CD4-positive, alpha-beta T cell treated with Interferon alpha-2 for 1 hour (primary cell): ENCODE data around the gene CLRN3.

ENCODE experiments used
- DNase-seq, 2 donors: peaks; one replicate each; pipeline ENCODE4 v3.0.0-alpha.2; 2020 to 2022

CLRN3 gene

DNA sequence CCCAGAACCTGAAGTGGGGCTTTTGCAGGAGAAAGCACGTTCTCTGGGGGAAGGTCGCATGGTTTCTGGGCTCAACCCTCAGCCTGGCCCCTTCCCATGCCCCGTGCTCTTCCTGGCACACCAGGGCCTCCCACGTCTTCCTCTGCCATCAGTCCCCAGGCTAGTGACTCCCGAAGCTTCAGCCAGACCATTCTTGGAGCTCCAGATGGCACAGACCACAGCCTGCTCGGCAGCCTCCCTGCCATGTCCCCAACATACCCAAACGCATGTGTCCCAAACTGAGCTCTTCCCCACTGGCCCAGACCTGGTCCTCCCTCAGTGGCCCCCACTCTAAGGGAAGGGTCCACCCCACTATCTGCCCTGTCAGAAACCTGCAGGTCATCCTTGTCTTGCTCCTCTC is 47.0 kb downstream of the CLRN3 start:
- DNase-seq: no peak

DNA sequence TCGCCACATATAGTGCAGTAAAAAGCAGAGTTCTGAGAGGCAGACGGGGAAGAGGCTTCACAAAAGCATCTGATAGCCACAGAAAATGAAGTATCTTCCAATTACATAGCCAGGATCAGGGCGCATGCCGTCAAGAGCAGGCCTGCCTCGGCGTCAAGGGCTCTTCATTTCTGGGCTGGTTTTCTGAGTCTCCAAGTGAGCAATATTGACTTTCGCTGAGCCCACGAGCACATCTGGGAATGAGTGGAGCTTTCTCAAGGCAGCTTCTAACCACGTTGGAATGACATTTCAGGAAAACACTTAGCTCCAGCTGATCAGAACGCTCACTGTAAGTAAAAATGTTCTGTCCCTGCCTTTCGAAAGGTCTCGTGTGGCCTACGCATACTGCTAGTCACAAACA is 51.9 kb downstream of the CLRN3 start:
- no peak for DNase-seq

DNA sequence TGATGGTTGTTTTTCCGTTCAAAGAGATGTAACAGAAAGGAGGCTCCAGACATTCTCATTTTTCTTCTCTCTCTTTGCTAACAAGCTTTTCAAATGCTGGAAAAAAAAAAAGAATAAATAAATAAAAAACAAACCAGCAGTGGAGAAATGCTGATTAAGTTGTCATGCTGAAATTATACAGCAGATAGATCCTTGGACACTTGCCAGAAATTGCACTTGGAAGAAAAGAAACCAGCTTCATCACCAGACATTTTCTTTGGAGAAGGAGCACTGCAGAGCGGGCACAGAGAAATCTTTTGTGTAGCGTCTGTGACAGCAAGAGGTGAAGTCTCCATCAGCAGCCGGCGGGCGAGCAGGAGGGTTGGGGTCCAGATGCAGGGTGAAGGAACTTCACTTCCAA is 55.8 kb downstream of the CLRN3 start:
- no peak for DNase-seq

GRCh38 chr10:127836176-127836575 is 56.6 kb downstream of the CLRN3 start:
- no peak for DNase-seq

GRCh38 chr10:127834791-127835190 is 58.0 kb downstream of the CLRN3 start:
- DNase-seq: no peak

- no peak for DNase-seq
Observed at GRCh38 chr10:127834221-127834620, 58.5 kb downstream of the CLRN3 start.

DNA sequence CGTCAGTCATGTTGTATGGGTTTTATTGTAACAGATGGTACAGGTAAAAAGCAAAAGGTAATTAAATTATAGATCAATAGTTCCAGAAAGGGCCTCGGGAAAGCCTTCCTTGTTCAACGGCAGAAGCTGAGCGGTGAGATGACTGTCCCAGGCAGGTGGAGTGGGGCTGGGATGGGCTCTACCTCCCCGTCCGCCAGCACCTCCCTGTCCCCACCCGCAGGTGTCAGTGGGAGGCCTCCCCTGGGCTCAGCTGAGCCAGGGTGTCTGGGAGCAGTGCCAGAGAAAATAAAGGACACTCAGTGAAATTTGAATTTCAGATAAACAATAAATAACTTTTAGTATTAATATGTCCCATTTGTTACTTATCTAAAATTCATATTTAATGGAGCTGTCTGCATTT is 58.9 kb downstream of the CLRN3 start:
- no peak for DNase-seq

DNA sequence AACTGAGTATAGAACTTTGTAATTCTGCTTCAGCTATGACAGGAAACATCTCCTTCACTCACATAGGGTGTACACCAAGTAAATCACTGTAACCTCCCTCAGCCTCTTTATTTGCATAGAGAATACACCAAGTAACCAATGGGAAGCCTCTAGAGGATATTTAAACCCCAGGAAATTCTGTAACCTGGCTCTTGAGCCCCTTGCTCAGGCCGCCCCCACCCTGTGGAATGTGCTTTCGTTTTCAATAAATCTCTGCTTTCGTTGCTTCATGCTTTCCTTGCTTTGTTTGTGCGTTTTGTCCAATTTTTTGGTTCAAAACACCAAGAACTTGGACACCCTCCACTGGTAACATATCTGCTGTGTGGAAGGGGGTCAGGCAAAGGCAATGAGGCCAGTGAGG is 60.2 kb downstream of the CLRN3 start:
- no peak for DNase-seq

DNA sequence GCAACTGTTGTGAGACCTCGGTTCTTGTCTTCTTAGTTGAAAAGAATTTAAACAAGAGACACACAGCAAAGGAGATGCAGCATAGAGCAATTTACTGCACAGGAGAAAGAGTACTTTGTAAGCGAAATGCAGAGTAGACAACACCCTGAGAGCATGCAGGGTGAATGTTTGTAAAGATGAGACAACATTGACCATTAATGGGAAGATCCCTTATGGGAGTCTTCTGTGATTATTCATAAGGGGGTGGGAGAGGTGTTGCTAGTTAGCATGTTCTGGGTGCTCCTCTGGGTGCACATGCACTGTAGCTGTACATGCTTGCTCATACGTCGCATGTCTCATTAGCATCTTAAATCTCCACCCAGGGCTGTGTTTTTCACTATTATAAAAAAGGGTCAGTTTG is 62.3 kb downstream of the CLRN3 start:
- no peak for DNase-seq
